ENCODE results near the gene CXorf65.

The CXorf65 gene

DNA sequence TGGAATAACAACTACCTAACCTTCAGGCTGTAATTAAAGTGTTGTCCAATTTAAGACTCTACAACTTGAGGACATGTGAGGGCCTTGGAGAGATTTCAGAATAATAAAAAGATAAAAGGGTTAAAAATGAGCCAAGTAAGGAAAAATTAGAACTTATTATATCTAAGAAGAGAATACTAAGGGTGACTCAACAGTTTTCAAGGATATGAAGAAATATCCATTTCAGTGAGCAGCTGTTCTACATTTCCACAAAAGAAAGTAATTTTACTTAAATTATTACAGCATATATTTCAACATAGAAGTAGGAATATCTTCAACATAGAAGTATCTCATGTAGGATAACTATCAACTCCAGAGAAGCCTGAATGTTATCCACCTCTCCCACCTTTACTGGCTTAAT lies 49.7 kb downstream of the CXorf65 start:
- no peak for DNase-seq

More for the DNA sequence above, 49.7 kb downstream of the CXorf65 start:
- Mint-ChIP-seq H3K27ac (no peak overlapping the region), H3K4me1 (peaks cover 4% of the 10 kb centered on the region), H3K36me3 (ENCODE audit: low read depth) (peaks cover 17% of the 10 kb centered on the region), H3K4me3 (no peak overlapping the region), H3K27me3 (ENCODE audit: low read depth, poor library complexity) (no peaks in the 10 kb centered on the region), H3K9me3 (peaks cover 32% of the 10 kb centered on the region)
- TF ChIP-seq, protein P1, sequence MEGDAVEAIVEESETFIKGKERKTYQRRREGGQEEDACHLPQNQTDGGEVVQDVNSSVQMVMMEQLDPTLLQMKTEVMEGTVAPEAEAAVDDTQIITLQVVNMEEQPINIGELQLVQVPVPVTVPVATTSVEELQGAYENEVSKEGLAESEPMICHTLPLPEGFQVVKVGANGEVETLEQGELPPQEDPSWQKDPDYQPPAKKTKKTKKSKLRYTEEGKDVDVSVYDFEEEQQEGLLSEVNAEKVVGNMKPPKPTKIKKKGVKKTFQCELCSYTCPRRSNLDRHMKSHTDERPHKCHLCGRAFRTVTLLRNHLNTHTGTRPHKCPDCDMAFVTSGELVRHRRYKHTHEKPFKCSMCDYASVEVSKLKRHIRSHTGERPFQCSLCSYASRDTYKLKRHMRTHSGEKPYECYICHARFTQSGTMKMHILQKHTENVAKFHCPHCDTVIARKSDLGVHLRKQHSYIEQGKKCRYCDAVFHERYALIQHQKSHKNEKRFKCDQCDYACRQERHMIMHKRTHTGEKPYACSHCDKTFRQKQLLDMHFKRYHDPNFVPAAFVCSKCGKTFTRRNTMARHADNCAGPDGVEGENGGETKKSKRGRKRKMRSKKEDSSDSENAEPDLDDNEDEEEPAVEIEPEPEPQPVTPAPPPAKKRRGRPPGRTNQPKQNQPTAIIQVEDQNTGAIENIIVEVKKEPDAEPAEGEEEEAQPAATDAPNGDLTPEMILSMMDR (IDR thresholded peaks at IDR 0.05) = no peak
